Smooth muscle cell of the pulmonary artery (primary cell): ENCODE measurements around the gene CYB5R4. TPM values are rescaled to one million over a fixed set of nuclear protein-coding genes. Genes with fewer than 3 reads are reported as not detected.

Source experiments
- total RNA-seq: library from RNA; depleted of rRNA; stranded (reverse); fragments of >200 nt; gene quantifications from 2 replicates; pipeline ENCODE4 v1.2.3, GENCODE V29; 2014

CYB5R4 gene
- 4.2 and 5.3 TPM in 2 replicates for total RNA-seq

DNA sequence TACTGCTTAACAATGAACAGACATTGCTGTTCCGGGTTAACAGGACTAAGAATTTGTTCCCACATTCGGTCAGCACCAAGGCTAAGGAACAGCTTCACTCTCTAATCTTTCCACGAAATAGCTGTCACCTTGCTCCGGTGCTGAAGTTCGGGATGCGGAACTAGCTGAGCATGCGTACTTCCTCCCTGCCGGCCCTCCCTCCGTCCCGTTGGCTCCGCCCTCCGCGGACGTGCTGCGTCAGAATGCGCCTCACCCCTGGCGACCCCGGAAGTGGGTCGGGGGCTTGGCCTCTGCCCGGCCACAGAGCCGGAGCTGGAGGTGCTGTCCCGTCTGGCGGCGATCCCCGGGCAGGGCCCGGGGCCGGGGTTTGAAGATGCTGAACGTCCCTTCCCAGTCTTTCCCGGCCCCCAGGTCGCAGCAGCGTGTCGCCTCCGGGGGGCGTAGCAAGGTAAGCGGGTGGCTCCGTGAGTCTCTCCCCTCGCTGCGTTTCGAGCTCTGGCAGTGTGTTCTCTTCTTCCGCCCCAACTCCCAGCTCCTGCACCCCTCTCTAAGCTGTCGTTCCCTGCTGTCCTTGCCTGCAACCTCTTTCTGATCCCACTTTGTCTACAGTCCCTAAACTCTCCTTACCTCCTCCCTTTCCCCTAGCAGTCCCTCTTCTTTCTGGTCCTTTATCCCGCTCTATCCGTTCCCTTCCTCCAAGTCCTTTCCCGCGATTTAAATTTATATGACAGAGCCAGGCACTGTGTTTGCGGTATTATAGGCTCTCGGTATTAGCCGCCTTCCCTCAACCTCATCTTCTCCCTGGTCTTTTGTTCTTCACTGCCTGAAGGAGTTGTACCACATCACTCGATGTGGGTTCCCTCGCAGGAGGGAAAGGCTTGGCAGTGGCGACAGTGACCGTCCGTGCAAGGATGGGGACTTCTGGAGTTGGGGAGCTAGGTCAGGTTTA is at the start of gene CYB5R4:
Gene CYB5R4 (plus strand): TSS at position 280 of the 949 bp plus-strand sequence. CDS start 94 bp downstream, at position 374.

DNA sequence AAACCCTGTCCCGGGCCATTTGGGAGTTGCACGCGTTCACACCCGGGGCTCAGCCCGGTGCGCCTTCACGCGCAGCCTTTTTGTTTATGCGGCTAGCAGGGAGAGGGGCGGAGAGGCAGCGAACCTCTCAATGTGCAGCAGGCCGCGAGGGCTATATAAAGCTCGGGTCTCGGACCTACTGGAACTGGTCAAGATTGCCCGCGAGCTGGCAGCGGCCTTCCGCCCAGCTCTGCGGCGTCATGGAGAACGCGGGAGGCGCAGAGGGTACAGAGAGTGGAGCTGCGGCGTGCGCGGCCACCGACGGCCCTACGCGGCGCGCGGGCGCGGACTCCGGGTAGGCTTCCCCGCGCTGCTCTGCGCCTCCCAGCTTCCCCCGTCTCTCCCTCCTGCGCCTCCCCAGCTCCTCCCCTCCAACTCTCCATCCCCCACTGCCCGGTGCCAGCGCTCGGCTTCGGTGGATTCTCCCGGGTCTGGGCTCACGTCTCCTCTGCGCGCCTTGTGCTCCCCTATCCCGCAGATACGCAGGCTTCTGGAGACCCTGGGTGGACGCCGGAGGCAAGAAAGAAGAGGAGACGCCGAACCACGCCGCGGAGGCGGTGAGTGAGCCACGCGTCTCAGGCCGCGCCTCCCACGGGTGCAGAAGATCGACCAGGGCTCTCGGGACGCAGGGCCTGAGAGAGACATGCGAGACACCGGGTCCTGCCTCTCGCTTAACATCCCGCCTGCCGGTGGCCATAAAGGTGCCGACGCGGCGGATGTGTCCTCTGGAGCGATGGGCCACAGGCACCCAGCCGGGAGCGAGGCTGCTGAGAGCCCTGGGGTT is 6.1 kb upstream of the CYB5R4 start, which contains the start of gene RIPPLY2:
Gene RIPPLY2 (plus strand): TSS at position 183 of the 823 bp plus-strand sequence. CDS start 57 bp downstream, at position 240.

Other genes with a start within 250 kb of the CYB5R4 start
- gene SNAP91, start 150.6 kb upstream of the CYB5R4 start, total RNA-seq: 0.20 TPM in 1 of 2 replicates, not detected in the other
- gene RIPPLY2, start 6.3 kb upstream of the CYB5R4 start, total RNA-seq: not detected in 2 replicates
- 2.7 and 11.2 TPM in 2 replicates for gene MRAP2, start 174.1 kb downstream of the CYB5R4 start, total RNA-seq